SH-SY5Y (cell line): ENCODE data around the gene SYNGAP1.

Source experiments
- GATA2 ChIP-seq: IDR thresholded peaks from 2 replicates; pipeline ENCODE4 v1.6.1; 2011; ENCODE audit warnings: mild to moderate bottlenecking, low read depth, low read length
- GATA3 ChIP-seq: IDR thresholded peaks from 2 replicates; pipeline ENCODE4 v1.6.1; 2011; ENCODE audit warnings: low read depth, mild to moderate bottlenecking, low read length, moderate library complexity

SYNGAP1 gene

GRCh38 chr6:33502486-33502885 is 82.6 kb downstream of the SYNGAP1 start:
- no peak for TF ChIP-seq GATA3
- no peak for TF ChIP-seq GATA2

DNA sequence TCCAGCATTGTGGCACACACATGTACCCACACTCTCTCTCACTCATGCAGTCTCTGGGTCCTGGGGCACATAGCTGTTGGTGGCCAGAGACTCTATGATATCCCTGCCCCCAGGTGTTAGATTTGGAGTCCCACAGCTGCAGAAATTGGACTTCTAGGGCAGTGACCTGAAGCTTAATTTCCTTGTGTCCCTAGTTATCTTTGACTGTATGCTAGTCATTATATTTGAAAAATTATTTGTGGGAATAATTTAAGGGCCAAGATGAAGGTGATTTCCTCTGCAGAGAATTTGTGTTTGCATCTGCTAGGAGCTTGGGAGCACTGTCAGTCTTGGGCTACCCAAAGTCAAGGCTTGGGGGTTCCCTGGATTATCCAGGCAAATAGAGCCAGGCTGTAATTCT is 84.6 kb downstream of the SYNGAP1 start:
- TF ChIP-seq GATA3, result no peak
- no peak for TF ChIP-seq GATA2
